K562 (cell line): ENCODE results near the gene CLEC2L. TPM values are rescaled to one million over a fixed set of nuclear protein-coding genes. Genes with fewer than 3 reads are reported as not detected.

Experiments
- ATAC-seq: fragments of 200-7000 bp; cut with Tn5 transposase; 3 replicates; pipeline ENCODE4 v1.9.1; 2020; ENCODE audit warnings: moderate library complexity
- BruUV-seq: library from RNA; stranded (reverse); fragments of 400-500 nt; replicated peaks from 2 replicates; lab custom pipeline; 2021; lab: Mats Ljungman, UMichigan
- CTCF ChIA-PET: fragments of 300-600 bp; formaldehyde crosslinking; extraction: SDS; loops from one replicate; lab custom pipeline; 2021; ENCODE audit warnings: low intra/inter-chr PET ratio; lab: Yijun Ruan, JAX
- POLR2A ChIA-PET: fragments of 300-600, 350-650 bp; sonication (Branson Sonifier 250); formaldehyde crosslinking; extraction: SDS; loops from one replicate; lab custom pipeline; 2021; ENCODE audit warnings: antibody characterized with exemption, inconsistent platforms; lab: Yijun Ruan, JAX
- DNase-seq, 4 experiments: peaks; one replicate each; pipeline versions ENCODE4 v3.0.0 to v3.0.0-alpha.2; 2011 to 2018; ENCODE audit warnings: low spot score in 3 of 4, mixed read lengths in 3 of 4; ENCODE audit errors: extremely low read depth in 1 of 4
- FAIRE-seq: peaks from 2 replicates; lab custom pipeline; 2011; peaks lifted over from hg19 to GRCh38; lab: Jason Lieb, UNC
- H2AFZ ChIP-seq: 2 replicates; pipeline ENCODE4 v1.6.0; 2011; ENCODE audit warnings: low read depth, low read length, control low read depth, inconsistent platforms
- H3K27ac ChIP-seq: fragments of 200-600 bp; 3 replicates; pipeline ENCODE4 v1.8.0; 2011; ENCODE audit warnings: low read depth, mild to moderate bottlenecking, control low read depth, inconsistent platforms, low read length, moderate library complexity, mixed read lengths; ENCODE audit errors: extremely low read depth
- H3K27me3 ChIP-seq, 2 experiments: fragments of 300-600 bp in 1 of 2; 2 replicates in 1 of 2; 3 replicates in 1 of 2; pipeline versions ENCODE4 v1.6.0 to v1.8.0; 2011; ENCODE audit warnings: inconsistent platforms in 2 of 2, low read length in 2 of 2, mild to moderate bottlenecking in 1 of 2, mixed read lengths in 1 of 2, moderate library complexity in 1 of 2; ENCODE audit not compliant: control insufficient read depth in 2 of 2, insufficient read depth in 2 of 2
- H3K36me3 ChIP-seq: fragments of 300-600 bp; 3 replicates; pipeline ENCODE4 v1.8.0; 2011; ENCODE audit warnings: mild to moderate bottlenecking, low read length, inconsistent platforms; ENCODE audit not compliant: control insufficient read depth, insufficient read depth
- H3K4me1 ChIP-seq, 2 experiments: fragments of 200-600 bp in 1 of 2; replicated peaks in 1 of 2; 2 replicates in 1 of 2; 3 replicates in 1 of 2; pipeline versions ENCODE4 v1.5.1 to v1.8.0; 2011; ENCODE audit warnings: inconsistent platforms in 2 of 2, low read length in 2 of 2, mild to moderate bottlenecking in 1 of 2, mixed read lengths in 1 of 2, moderate library complexity in 1 of 2; ENCODE audit not compliant: control insufficient read depth in 2 of 2, insufficient read depth in 2 of 2
- H3K4me2 ChIP-seq: 2 replicates; pipeline ENCODE4 v1.6.1; 2011; ENCODE audit warnings: low read length, control low read depth, inconsistent platforms, mixed read lengths; ENCODE audit not compliant: insufficient read depth
- H3K4me3 ChIP-seq: fragments of 200-600 bp; sonication (generic), shearing (Covaris generic); 2 replicates; pipeline ENCODE4 v1.5.1; 2016; ENCODE audit warnings: control low read depth, inconsistent platforms
- H3K79me2 ChIP-seq: fragments of 200-600 bp; 3 replicates; pipeline ENCODE4 v1.8.0; 2011; ENCODE audit warnings: low read length, inconsistent platforms; ENCODE audit not compliant: control insufficient read depth, insufficient read depth
- H3K9ac ChIP-seq, 2 experiments: 2 replicates each; pipeline versions ENCODE4 v1.6.0 to v1.6.1; 2011; ENCODE audit warnings: low read depth in 2 of 2, low read length in 2 of 2, control low read depth in 1 of 2, inconsistent platforms in 1 of 2, mild to moderate bottlenecking in 1 of 2, mixed read lengths in 1 of 2; ENCODE audit not compliant: insufficient read depth in 1 of 2
- H3K9me1 ChIP-seq: one replicate; pipeline ENCODE4 v1.6.0; 2011; ENCODE audit warnings: inconsistent platforms, mild to moderate bottlenecking, low read length, moderate library complexity; ENCODE audit not compliant: control insufficient read depth, insufficient read depth
- H3K9me3 ChIP-seq: replicated peaks from 2 replicates; pipeline ENCODE4 v1.5.1; 2011; ENCODE audit warnings: low read depth, low read length, inconsistent platforms; ENCODE audit not compliant: control insufficient read depth, insufficient read depth
- H4K20me1 ChIP-seq: replicated peaks from 2 replicates; pipeline ENCODE4 v1.6.1; 2011; ENCODE audit warnings: low read length, inconsistent platforms, mixed read lengths; ENCODE audit not compliant: control insufficient read depth, insufficient read depth
- ARID4B ChIP-seq: sonication (generic); formaldehyde crosslinking; IDR thresholded peaks from 2 replicates; pipeline ENCODE4 v1.8.0; 2022; ENCODE audit warnings: mild to moderate bottlenecking, missing genetic modification reagents
- BHLHE40 ChIP-seq: IDR thresholded peaks from 2 replicates; pipeline ENCODE4 v1.6.1; 2011; ENCODE audit warnings: low read length, improper control_type of control experiment
- EHMT2 ChIP-seq: fragments of 450-650 bp; IDR thresholded peaks from 2 replicates; pipeline ENCODE4 v1.6.1; 2018; ENCODE audit warnings: antibody characterized with exemption
- HNRNPH1 ChIP-seq: fragments of 200-400 bp; formaldehyde crosslinking; optimal IDR thresholded peaks from 2 replicates; pipeline ENCODE3; 2017; ENCODE audit warnings: low read depth, mild to moderate bottlenecking, low read length, moderate library complexity
- HNRNPL ChIP-seq: fragments of 200-400 bp; formaldehyde crosslinking; IDR thresholded peaks from 2 replicates; pipeline ENCODE4 v1.6.1; 2017; ENCODE audit warnings: low read depth, mild to moderate bottlenecking, low read length
- NR2F6 ChIP-seq: fragments of 450-650 bp; formaldehyde crosslinking; IDR thresholded peaks from 2 replicates; pipeline ENCODE4 v1.4.0; 2020; ENCODE audit warnings: mild to moderate bottlenecking
- PRDM10 ChIP-seq: fragments of 450-650 bp; IDR thresholded peaks from 2 replicates; pipeline ENCODE4 v1.6.1; 2018; ENCODE audit not compliant: partially characterized antibody
- TBL1XR1 ChIP-seq, 2 experiments: IDR thresholded peaks; 2 replicates each; pipeline ENCODE4 v1.6.1; 2012; ENCODE audit warnings: improper control_type of control experiment in 2 of 2, low read length in 2 of 2, mild to moderate bottlenecking in 1 of 2
- XRCC3 ChIP-seq: fragments of 450-650 bp; IDR thresholded peaks from 2 replicates; pipeline ENCODE4 v1.6.1; 2017; ENCODE audit warnings: mild to moderate bottlenecking, moderate library complexity
- ZBTB17 ChIP-seq: fragments of 450-650 bp; formaldehyde crosslinking; IDR thresholded peaks from 2 replicates; pipeline ENCODE4 v1.4.0; 2020; ENCODE audit warnings: mild to moderate bottlenecking
- WGBS: fragments of 100-300 bp; shearing (Covaris generic); methylation state at CpG from one replicate; pipeline ENCODE4 v1.1.6; 2016; ENCODE audit warnings: low coverage, mixed read lengths; ENCODE audit not compliant: insufficient coverage; ENCODE audit errors: missing lambda C conversion rate; 5-methylcytosine and 5-hydroxymethylcytosine counted together
- in situ Hi-C: fragments of 300-500 bp; cut with MboI; formaldehyde crosslinking; loops from 4 replicates; pipeline ENCODE4 v1.15.0; 2018; ENCODE audit warnings: inconsistent platforms, mixed read lengths
- intact Hi-C: fragments of 100-400 bp; cut with micrococcal nuclease; formaldehyde crosslinking; loops from 2 replicates; pipeline ENCODE4 v1.14.2; 2022
- polyA plus RNA-seq, 8 experiments: library from polyadenylated mRNA; depleted of rRNA in 4 of 8; stranded (reverse) in 5 of 8; unstranded in 3 of 8; fragments of >200 nt; fragmentation: Nextera tagmentation in 2 of 8; fragmentation: Illumina TruSeq in 1 of 8; extraction: Ambion mirVana in 2 of 8; extraction: Trizol in 1 of 8; gene quantifications; 2 replicates each; pipeline versions ENCODE4 v1.2.1 to v1.2.3, GENCODE V29; 2011 to 2014; ENCODE audit warnings: inconsistent platforms in 1 of 8, missing spikeins in 1 of 8
- total RNA-seq, 7 experiments: library from RNA; depleted of rRNA in 6 of 7; stranded (reverse); fragments of >200 nt in 6 of 7; fragmentation: Illumina TruSeq in 2 of 7; extraction: Trizol in 2 of 7; gene quantifications; 2 replicates each; pipeline versions ENCODE4 v1.2.1 to v1.2.3, GENCODE V29; 2011 to 2021; ENCODE audit warnings: low replicate concordance in 1 of 7
- TF ChIP-seq, protein P1 (sequence below), 2 experiments: IDR thresholded peaks; 2 replicates each; pipeline ENCODE4 v1.6.1; 2012; ENCODE audit warnings: improper control_type of control experiment in 2 of 2, low read depth in 2 of 2, low read length in 2 of 2, borderline replicate concordance in 1 of 2

The CLEC2L gene
- total and polyA plus RNA-seq, 9 of the 15 experiments (the other 6 are each of a cell fraction or from before 2014, with no cell fraction given), result 0.84 to 5.5 (median 1.8) TPM

GRCh38 chr7:139574618-139575337 lies 51.3 kb downstream of the CLEC2L start:
- intact Hi-C loops (no loop called here), in situ Hi-C loops (no loop called here)
- no peak overlapping the region for H3K4me3 ChIP-seq
- peaks cover 7% of the 10 kb centered on the region; the same call in 1 of the 3 replicates for H3K36me3 ChIP-seq
- no peak overlapping the region for H3K27ac ChIP-seq
- no peaks in the 10 kb centered on the region for H4K20me1 ChIP-seq
- H3K9me3 ChIP-seq, result no peaks in the 10 kb centered on the region
- POLR2A ChIA-PET, result interaction anchor here (0.6 to 1.0 kb wide), 2 partner anchors 11 to 16 kb away, joined by 3 read pairs; no protein-coding TSS in a partner anchor
- peaks cover 0 to 12% of the 10 kb centered on the region in 2 experiments; a peak in 2 of 5 replicates for H3K4me1 ChIP-seq
- H3K9me1 ChIP-seq, result no peaks in the 10 kb centered on the region
- FAIRE-seq, result no peak
- no TSS peak for BruUV-seq
- DNase-seq, result no peak
- 53% methylated on average over 16 of the region's 16 CpGs for WGBS
- H2AFZ ChIP-seq, result no peak overlapping the region
- H3K79me2 ChIP-seq, result no peaks in the 10 kb centered on the region
- H3K27me3 ChIP-seq, result no peaks in the 10 kb centered on the region
- no peak for ATAC-seq
- CTCF ChIA-PET, result interaction anchor here (0.5 to 0.6 kb wide), 2 partner anchors 351 to 428 kb away, joined by 3 read pairs; no protein-coding TSS in a partner anchor
- H3K9ac ChIP-seq, result peak overlapping the region in 1 of 2 experiments; percentile 29; a peak in 1 of 4 replicates
- no peak overlapping the region for H3K4me2 ChIP-seq
- TF ChIP-seq HNRNPL, result no peak
- TF ChIP-seq TBL1XR1 (IDR thresholded peaks at IDR 0.05; ENCODE audit: low read length in 2 of 2), result no peak
- TF ChIP-seq ZBTB17, result no peak
- no peak for TF ChIP-seq ARID4B (CRISPR knock-in tag)
- no peak for TF ChIP-seq NR2F6 (CRISPR knock-in tag)
- TF ChIP-seq PRDM10, result no peak
- no peak for TF ChIP-seq EHMT2
- no peak for TF ChIP-seq XRCC3
- no peak for TF ChIP-seq HNRNPH1
- TF ChIP-seq, protein P1, sequence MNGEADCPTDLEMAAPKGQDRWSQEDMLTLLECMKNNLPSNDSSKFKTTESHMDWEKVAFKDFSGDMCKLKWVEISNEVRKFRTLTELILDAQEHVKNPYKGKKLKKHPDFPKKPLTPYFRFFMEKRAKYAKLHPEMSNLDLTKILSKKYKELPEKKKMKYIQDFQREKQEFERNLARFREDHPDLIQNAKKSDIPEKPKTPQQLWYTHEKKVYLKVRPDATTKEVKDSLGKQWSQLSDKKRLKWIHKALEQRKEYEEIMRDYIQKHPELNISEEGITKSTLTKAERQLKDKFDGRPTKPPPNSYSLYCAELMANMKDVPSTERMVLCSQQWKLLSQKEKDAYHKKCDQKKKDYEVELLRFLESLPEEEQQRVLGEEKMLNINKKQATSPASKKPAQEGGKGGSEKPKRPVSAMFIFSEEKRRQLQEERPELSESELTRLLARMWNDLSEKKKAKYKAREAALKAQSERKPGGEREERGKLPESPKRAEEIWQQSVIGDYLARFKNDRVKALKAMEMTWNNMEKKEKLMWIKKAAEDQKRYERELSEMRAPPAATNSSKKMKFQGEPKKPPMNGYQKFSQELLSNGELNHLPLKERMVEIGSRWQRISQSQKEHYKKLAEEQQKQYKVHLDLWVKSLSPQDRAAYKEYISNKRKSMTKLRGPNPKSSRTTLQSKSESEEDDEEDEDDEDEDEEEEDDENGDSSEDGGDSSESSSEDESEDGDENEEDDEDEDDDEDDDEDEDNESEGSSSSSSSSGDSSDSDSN (IDR thresholded peaks at IDR 0.05; ENCODE audit: borderline replicate concordance in 1 of 2, low read depth in 2 of 2, low read length in 2 of 2), result no peak
- no peak for TF ChIP-seq BHLHE40
